Activated CD4-positive, alpha-beta T cell treated with anti-CD3 and anti-CD28 coated beads, Interleukin-2, Interleukin-4, amounts not matched to agents 100 ng/mL and 50 ng/mL, durations not matched to agents 16 hours and 8 hours (primary cell): ENCODE measurements around the gene MRPS7.
A peak's percentile ranks its signal among the peaks of the same experiment; 100 is the strongest.
"Not testable (repeated sequence)": the region's sequence is repeated elsewhere in the genome, so short reads cannot be mapped to it uniquely, and the experiment has no call there.

Experiments used
- DNase-seq: peaks from one replicate; pipeline ENCODE4 v3.0.0-alpha.2; 2020; ENCODE audit warnings: low spot score

The MRPS7 gene

GRCh38 chr17:75271233-75271954, 9.7 kb downstream of the MRPS7 start:
- DNase-seq: peak; percentile 88

GRCh38 chr17:75271955-75272847, 10.5 kb downstream of the MRPS7 start:
- no peak for DNase-seq

DNA sequence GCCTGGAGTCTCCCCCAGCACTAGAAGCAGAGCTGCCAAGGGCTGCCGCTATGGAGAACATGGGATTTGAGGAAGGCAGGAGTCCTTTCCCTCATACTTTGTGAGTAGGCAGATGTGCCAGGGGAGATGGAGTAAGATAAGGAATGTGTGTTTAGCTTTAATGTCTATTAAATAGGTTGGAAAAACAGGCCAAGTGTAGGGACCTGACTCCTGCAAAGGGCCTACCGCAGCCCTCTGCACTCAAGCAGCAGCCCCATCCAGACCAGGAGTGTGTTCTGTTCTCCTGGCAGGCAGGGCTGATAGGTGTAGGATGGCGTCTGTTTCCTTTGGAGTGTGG, 11.1 kb downstream of the MRPS7 start:
- no peak for DNase-seq

DNA sequence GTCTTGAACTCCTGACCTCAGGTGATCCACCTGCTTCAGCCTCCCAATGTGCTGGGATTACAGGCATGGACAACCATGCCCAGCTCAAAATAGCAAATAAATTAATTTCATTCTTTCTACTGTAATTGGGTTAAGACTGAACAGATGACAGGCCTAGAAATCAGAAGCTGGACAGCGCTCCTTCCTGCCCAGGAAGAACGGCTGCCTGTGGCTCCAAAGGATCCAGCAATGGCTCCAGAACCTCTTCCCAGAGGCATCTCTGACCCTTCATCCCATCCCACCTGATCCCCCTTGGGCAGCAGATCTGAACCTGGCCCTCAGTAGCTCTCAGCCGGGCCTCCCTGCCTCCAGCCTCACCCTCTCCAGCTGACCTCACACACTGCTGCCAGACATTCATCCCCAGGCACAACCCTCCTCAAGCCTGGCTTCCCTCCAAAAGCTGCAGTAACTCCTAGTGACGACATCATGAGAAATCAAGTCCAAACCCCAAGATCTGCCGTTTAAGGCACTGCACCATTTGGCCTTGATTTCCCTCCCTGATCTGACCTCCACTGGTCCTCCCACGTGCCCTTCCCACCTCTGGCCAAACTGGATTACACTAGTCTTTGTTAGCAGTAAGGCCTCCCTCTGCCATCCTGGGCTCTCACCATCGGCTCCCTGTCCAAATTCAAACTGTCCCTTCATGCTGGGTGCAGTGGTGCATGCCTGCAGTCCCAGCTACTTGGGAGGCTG, 12.5 kb downstream of the MRPS7 start:
- DNase-seq: no peak

GRCh38 chr17:75277664-75278071, 16.0 kb downstream of the MRPS7 start:
- no peak for DNase-seq

GRCh38 chr17:75280189-75280588, 18.5 kb downstream of the MRPS7 start:
- DNase-seq: not testable (repeated sequence)

DNA sequence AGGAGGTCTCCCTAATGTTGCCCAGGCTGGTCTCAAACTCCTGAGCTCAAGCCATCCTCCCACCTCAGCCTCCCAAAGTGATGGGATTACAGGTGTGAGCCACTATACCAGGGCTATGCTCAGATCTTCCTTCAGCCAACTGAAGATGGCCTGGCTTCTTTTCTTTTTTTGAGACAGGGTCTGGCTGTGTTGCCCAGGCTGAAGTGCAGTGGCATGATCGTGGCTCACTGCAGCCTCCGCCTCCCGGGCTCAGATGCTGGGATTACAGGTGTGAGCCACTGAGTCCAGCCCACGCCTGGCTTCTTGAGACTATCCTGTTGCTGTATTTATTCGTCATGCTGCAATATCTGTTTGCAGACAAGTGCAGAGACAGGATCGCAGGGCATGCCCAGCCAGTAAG, 23.4 kb downstream of the MRPS7 start:
- no peak for DNase-seq

GRCh38 chr17:75287221-75287620, 25.5 kb downstream of the MRPS7 start:
- no peak for DNase-seq

- DNase-seq: no peak
Observed at GRCh38 chr17:75288359-75288758, 26.7 kb downstream of the MRPS7 start.

GRCh38 chr17:75288770-75289114, 27.1 kb downstream of the MRPS7 start:
- peak; percentile 48 for DNase-seq

GRCh38 chr17:75289115-75289831, 27.6 kb downstream of the MRPS7 start, which contains the start of gene SLC25A19:
Gene SLC25A19, minus strand, starts transcription at chr17:75289433. Its CDS starts 2,669 bp downstream, at chr17:75286764.
- peak; percentile 99 for DNase-seq

DNA sequence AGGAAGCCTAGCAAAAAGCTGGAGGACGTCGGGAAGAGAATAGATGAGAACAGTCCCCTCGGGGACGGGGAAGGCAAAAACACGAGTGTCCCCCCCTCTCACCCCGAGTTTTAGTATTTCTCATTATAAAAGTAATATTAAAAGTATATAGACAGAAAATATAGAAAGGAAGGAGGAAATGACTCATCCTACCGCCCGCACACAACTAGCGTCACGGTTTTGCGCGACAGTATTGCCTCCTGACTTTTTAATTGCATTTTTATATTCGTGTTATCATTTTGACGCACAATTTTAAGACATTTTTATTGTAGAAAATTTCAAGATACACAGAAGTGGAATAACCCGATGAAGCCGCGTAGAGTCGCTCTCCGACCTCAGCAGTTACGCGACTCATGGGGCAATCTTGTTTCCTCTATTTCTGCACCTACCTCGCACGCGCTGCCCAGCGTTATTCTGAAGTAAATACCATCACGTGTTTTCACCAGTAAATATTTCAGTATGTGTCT, 28.2 kb downstream of the MRPS7 start:
- peak; percentile 65 for DNase-seq

GRCh38 chr17:75292810-75293448, 31.2 kb downstream of the MRPS7 start:
- DNase-seq: not testable (repeated sequence)

DNA sequence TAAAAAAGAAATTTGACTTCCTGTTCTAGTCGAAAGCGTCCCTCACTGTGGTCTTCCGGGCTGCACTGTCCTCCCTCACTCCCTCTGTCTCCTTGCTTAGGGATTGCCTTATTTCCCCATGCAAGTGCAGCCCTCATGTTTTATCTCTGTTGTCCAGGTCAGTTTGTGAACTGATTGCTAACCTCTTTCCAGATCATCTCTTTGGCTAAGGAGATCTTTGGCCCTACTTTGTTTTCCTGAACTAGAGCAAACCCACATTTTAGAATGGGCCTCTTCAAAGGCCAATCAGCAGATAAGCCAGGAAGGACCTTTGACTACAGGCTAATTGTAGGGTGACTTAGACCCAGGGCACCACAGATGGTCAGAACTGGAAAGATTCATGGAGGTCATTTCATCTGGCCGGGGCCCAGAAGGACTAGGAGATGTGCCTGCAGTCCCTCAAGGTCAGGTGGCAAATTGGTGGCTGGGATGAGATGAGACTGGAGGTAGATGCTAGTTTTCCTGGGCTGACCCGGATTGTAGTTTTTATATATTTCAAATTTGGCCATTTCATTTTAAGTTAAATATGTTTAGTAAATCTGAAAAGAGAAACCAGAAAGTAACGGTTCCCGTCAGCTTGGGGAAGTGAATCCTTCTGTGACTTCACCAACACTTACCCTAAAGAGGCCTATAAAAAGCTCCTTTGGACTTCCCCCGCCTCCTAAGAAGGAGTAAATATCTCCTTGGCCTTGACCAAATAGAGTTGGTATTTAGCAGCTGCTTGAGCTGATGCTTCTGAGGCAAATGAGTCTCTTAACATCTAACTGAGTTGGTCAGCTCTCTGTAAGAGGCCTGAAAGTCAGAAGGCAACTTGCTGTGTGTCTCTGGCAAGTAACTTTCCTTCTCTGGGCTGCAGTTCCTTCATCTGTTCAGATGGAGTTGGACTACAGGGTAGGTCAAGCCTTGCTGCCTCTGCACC, 33.8 kb downstream of the MRPS7 start:
- peak; percentile 82 for DNase-seq

- no peak for DNase-seq
Observed at GRCh38 chr17:75300280-75300679, 38.6 kb downstream of the MRPS7 start.

DNA sequence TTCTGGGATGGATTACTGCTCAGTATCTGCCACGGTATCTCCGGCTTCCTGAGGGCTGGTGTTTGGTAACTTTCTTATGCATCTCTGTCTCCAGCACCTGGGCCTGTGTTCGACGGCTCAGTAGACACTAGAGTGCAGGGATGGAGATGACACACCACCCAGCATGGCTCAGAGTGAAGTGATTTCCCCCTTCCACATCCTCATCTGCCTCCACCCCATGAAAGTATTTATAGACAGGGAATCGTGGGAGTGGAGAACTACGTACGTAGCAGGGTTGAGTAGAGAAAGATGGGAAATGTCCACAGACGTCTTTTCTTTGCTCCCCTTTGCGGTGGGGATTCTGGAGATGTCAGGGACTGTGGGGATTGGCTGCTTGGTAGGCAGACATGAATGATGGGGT, 39.4 kb downstream of the MRPS7 start:
- no peak for DNase-seq

DNA sequence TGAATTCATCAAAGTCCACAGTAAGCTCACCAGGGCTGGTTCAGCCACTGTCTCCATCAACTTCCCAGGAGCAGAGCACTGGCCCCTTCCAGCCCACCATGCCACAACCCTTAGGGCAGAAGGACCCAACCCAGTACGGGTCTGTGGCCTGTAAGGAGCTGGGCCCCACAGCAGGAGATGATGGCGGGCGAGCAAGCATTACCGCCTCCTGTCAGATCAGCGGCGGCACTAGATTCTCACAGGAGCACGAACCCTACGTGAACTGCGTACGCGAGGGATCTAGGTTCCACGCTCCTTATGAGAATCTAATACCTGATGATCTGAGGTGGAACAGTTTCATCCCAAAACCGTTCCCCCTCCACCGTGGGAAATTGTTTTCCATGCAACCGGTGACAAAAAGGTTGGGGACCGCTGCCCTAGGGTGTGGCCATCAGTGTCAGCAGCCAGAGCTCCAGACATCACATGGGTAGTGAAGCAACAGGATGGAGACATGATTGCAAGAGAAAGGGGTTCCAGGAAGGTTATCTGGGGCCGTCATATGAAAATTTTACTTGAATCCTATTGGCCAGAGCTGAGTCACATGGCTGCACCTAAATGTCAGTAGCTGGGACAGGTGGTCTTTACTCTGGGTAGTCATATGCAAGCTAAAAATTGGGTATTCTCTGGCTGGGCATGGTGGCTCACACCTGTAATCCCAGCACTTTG, 40.0 kb downstream of the MRPS7 start:
- DNase-seq: no peak

DNA sequence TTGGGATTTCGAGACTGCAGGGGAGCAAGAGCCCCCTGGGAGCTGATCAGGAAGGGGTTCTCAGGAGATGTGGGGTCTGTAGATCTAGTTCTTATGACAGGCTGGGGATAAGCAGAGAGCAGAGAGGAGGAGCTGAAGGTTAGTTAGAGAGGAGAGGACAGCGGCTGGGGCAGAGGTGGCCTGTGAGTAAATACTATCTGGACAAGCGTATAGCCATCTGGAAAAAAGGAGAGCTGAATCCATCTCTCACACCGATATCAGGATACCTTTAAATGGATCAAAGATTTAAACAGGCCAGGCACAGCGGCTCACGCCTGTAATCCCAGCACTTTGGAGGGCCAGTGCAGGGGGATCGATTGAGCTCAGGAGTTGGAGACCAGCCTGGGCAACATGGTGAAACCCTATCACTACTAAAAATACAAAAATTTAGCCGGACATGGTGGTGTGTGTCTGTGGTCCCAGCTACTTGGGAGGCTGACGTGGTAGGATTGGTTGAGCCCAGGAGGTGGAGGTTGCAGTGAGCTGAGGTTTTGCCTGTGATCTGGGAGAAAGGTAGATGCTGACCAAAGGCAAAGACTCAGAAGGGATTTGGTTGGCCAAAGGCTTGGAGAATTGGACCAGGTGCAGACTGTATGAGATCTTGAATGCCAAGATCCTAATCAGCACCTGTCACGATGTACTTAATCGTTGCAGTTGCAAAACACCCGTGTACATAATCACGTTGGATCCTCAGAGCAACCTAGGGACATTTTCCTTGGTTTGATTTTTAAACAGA, 46.5 kb downstream of the MRPS7 start:
- no peak for DNase-seq
